ENCODE results near the gene CD40.

DNA sequence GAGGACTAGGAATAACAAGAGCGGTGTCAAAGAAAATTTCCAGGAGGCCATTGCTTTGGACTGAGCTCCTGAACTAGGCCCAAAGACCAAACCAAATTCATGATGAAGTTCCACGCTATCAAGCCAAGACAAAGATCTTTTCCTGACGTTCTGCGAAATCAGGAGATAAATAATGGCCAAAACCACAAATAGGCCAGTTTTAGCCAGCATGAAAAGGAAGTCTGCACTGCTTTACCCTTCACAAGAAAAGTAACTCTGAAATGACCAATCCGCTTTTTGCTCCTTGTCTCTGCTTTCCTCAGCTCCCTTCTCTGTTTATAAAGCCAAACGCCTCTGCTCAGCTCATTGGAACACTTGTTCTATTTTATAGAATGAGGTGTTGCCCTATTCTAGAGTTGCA is 35.0 kb upstream of the CD40 start:
- TF ChIP-seq POLR2A (IDR thresholded peaks at IDR 0.05; ENCODE audit: extremely low read depth, insufficient read length), result no peak
- TF ChIP-seq, protein P1, sequence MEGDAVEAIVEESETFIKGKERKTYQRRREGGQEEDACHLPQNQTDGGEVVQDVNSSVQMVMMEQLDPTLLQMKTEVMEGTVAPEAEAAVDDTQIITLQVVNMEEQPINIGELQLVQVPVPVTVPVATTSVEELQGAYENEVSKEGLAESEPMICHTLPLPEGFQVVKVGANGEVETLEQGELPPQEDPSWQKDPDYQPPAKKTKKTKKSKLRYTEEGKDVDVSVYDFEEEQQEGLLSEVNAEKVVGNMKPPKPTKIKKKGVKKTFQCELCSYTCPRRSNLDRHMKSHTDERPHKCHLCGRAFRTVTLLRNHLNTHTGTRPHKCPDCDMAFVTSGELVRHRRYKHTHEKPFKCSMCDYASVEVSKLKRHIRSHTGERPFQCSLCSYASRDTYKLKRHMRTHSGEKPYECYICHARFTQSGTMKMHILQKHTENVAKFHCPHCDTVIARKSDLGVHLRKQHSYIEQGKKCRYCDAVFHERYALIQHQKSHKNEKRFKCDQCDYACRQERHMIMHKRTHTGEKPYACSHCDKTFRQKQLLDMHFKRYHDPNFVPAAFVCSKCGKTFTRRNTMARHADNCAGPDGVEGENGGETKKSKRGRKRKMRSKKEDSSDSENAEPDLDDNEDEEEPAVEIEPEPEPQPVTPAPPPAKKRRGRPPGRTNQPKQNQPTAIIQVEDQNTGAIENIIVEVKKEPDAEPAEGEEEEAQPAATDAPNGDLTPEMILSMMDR (IDR thresholded peaks at IDR 0.05; ENCODE audit: low read depth, low read length), result no peak

Data from NB4 (cell line).